ENCODE results near the gene IMMP1L. TPM values are rescaled to one million over a fixed set of nuclear protein-coding genes. Genes with fewer than 3 reads are reported as not detected.

The IMMP1L gene
- polyA plus RNA-seq, 2 of the 4 experiments (the other 2 are of a cell fraction): 96.5 to 135 TPM

- DNase-seq (ENCODE audit: low read depth in 1 of 2, low spot score in 1 of 2) (no peak), FAIRE-seq (no peak), ATAC-seq (no peak)
- H3K4me1 ChIP-seq: no peaks in the 10 kb centered on the region
- ChIA-PET POLR2A (no interaction called here), CTCF (interaction anchor here (1.3 to 1.4 kb wide), 2 partner anchors 9 to 11 kb away, joined by 3 to 4 read pairs; no protein-coding TSS in a partner anchor)
- H3K27ac ChIP-seq: no peak overlapping the region
- H3K4me3 ChIP-seq: no peak overlapping the region
- no peak overlapping the region for H3K4me2 ChIP-seq
- no peak for TF ChIP-seq SREBF2 (IDR thresholded peaks at IDR 0.05)
- no peak for TF ChIP-seq KDM1A (IDR thresholded peaks at IDR 0.05; ENCODE audit: low read depth)
- TF ChIP-seq PBX3 (IDR thresholded peaks at IDR 0.05): no peak
- no peak for TF ChIP-seq HOXB5 (CRISPR knock-in tag; IDR thresholded peaks at IDR 0.05)
- TF ChIP-seq JUNB (IDR thresholded peaks at IDR 0.05): no peak
- no peak for TF ChIP-seq HOXA7 (CRISPR knock-in tag; IDR thresholded peaks at IDR 0.05)
- TF ChIP-seq RAD21 (conservative IDR thresholded peaks at IDR 0.05 in 1 of 2, IDR thresholded peaks at IDR 0.05 in 1 of 2): no peak
- TF ChIP-seq MAX (IDR thresholded peaks at IDR 0.05): no peak
- TF ChIP-seq ZSCAN20 (CRISPR knock-in tag; IDR thresholded peaks at IDR 0.05): no peak
- TF ChIP-seq PHF8 (IDR thresholded peaks at IDR 0.05; ENCODE audit: borderline replicate concordance, low read depth): no peak
- TF ChIP-seq MAZ (IDR thresholded peaks at IDR 0.05; ENCODE audit: borderline replicate concordance, low read depth, low read length): no peak
- TF ChIP-seq RNF2 (IDR thresholded peaks at IDR 0.05; ENCODE audit: borderline replicate concordance, low read depth): no peak
- H3K9me3 ChIP-seq: no peaks in the 10 kb centered on the region
- WGBS (ENCODE audit: missing lambda C conversion rate): 86% methylated on average over 2 of the region's 2 CpGs
Measured at GRCh38 chr11:31478223-31478590, 31.2 kb downstream of the IMMP1L start.

- ChIA-PET POLR2A (no interaction called here), CTCF (interaction anchor here (1.3 to 1.4 kb wide), 2 partner anchors 10 kb away, joined by 3 to 4 read pairs; no protein-coding TSS in a partner anchor)
- WGBS (ENCODE audit: missing lambda C conversion rate): 91% methylated on average over 6 of the region's 6 CpGs
- no peak overlapping the region for H3K4me2 ChIP-seq
- H3K4me1 ChIP-seq: no peaks in the 10 kb centered on the region
- no peaks in the 10 kb centered on the region for H3K9me3 ChIP-seq
- no peak overlapping the region for H3K4me3 ChIP-seq
- no peak for ATAC-seq
- no peak for TF ChIP-seq GATA3 (IDR thresholded peaks at IDR 0.05; ENCODE audit: borderline replicate concordance)
- no peak for TF ChIP-seq MAZ (IDR thresholded peaks at IDR 0.05; ENCODE audit: borderline replicate concordance, low read depth, low read length)
- no peak for TF ChIP-seq CHD4 (IDR thresholded peaks at IDR 0.05; ENCODE audit: borderline replicate concordance)
- no peak for TF ChIP-seq ZFP36 (IDR thresholded peaks at IDR 0.05; ENCODE audit: borderline replicate concordance, partially characterized antibody)
- TF ChIP-seq, protein P1, sequence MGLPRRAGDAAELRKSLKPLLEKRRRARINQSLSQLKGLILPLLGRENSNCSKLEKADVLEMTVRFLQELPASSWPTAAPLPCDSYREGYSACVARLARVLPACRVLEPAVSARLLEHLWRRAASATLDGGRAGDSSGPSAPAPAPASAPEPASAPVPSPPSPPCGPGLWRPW (IDR thresholded peaks at IDR 0.05): no peak
- TF ChIP-seq HEYL (CRISPR knock-in tag; IDR thresholded peaks at IDR 0.05): no peak
- TF ChIP-seq ESRRA (IDR thresholded peaks at IDR 0.05; ENCODE audit: borderline replicate concordance, low read length): no peak
- TF ChIP-seq CBX2 (IDR thresholded peaks at IDR 0.05; ENCODE audit: borderline replicate concordance, low read depth): no peak
- TF ChIP-seq ZNF302 (CRISPR knock-in tag; IDR thresholded peaks at IDR 0.05): no peak
- TF ChIP-seq TP53 (CRISPR knock-in tag; IDR thresholded peaks at IDR 0.05): no peak
- TF ChIP-seq, protein P2, sequence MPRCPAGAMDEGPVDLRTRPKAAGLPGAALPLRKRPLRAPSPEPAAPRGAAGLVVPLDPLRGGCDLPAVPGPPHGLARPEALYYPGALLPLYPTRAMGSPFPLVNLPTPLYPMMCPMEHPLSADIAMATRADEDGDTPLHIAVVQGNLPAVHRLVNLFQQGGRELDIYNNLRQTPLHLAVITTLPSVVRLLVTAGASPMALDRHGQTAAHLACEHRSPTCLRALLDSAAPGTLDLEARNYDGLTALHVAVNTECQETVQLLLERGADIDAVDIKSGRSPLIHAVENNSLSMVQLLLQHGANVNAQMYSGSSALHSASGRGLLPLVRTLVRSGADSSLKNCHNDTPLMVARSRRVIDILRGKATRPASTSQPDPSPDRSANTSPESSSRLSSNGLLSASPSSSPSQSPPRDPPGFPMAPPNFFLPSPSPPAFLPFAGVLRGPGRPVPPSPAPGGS (IDR thresholded peaks at IDR 0.05): no peak
- TF ChIP-seq BHLHE40 (IDR thresholded peaks at IDR 0.05; ENCODE audit: low read depth, low read length): no peak
- no peak for TF ChIP-seq HOXB5 (CRISPR knock-in tag; IDR thresholded peaks at IDR 0.05)
- TF ChIP-seq, protein P3, sequence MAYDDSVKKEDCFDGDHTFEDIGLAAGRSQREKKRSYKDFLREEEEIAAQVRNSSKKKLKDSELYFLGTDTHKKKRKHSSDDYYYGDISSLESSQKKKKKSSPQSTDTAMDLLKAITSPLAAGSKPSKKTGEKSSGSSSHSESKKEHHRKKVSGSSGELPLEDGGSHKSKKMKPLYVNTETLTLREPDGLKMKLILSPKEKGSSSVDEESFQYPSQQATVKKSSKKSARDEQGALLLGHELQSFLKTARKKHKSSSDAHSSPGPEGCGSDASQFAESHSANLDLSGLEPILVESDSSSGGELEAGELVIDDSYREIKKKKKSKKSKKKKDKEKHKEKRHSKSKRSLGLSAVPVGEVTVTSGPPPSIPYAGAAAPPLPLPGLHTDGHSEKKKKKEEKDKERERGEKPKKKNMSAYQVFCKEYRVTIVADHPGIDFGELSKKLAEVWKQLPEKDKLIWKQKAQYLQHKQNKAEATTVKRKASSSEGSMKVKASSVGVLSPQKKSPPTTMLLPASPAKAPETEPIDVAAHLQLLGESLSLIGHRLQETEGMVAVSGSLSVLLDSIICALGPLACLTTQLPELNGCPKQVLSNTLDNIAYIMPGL (CRISPR knock-in tag; IDR thresholded peaks at IDR 0.05; ENCODE audit: borderline replicate concordance): no peak
- TF ChIP-seq HDAC2 (IDR thresholded peaks at IDR 0.05): no peak
- TF ChIP-seq FOSB (CRISPR knock-in tag; IDR thresholded peaks at IDR 0.05): no peak
- no peak for TF ChIP-seq ELK1 (IDR thresholded peaks at IDR 0.05; ENCODE audit: low read depth, low read length)
- no peak for TF ChIP-seq FOSL2 (IDR thresholded peaks at IDR 0.05)
- TF ChIP-seq FOSL2 (CRISPR knock-in tag; IDR thresholded peaks at IDR 0.05): no peak
- no peak for TF ChIP-seq KDM5A (IDR thresholded peaks at IDR 0.05)
- no peak for TF ChIP-seq CHD2 (IDR thresholded peaks at IDR 0.05; ENCODE audit: low read length, partially characterized antibody)
- DNase-seq (ENCODE audit: low read depth in 1 of 2, low spot score in 1 of 2): no peak
- no peak for FAIRE-seq
- no peak overlapping the region for H3K27ac ChIP-seq
Measured at GRCh38 chr11:31477528-31478222, 31.7 kb downstream of the IMMP1L start.

Data from A549 (cell line).